HG02970 (cell line): ENCODE measurements around the gene SAPCD2.
"Not testable (repeated sequence)": the region's sequence is repeated elsewhere in the genome, so short reads cannot be mapped to it uniquely, and the experiment has no call there.

Experiments used
- ATAC-seq: cut with Tn5 transposase; IDR thresholded peaks from one replicate; pipeline ENCODE4 v1.9.1; 2021; ENCODE audit warnings: mild to moderate bottlenecking, moderate library complexity, moderate number of reproducible peaks; ENCODE audit not compliant: unreplicated experiment, low FRiP score

The SAPCD2 gene

GRCh38 chr9:137034039-137034708 is 36.2 kb downstream of the SAPCD2 start:
- ATAC-seq = no peak

GRCh38 chr9:137033481-137033880 is 36.9 kb downstream of the SAPCD2 start:
- not testable (repeated sequence) for ATAC-seq

- ATAC-seq = no peak
Observed at GRCh38 chr9:137032858-137033257, 37.5 kb downstream of the SAPCD2 start.

- ATAC-seq = no peak
Observed at GRCh38 chr9:137031904-137032640, 38.3 kb downstream of the SAPCD2 start, which contains the start of gene FUT7. Gene FUT7 (minus strand): TSS chr9:137032088. CDS start chr9:137031991, 97 bp downstream.

GRCh38 chr9:137030538-137031527 is 39.5 kb downstream of the SAPCD2 start:
- no peak for ATAC-seq

- ATAC-seq = no peak
Observed at GRCh38 chr9:137030006-137030405, 40.4 kb downstream of the SAPCD2 start.

- no peak for ATAC-seq
Observed at GRCh38 chr9:137029058-137029936, 41.1 kb downstream of the SAPCD2 start.

GRCh38 chr9:137028263-137029057 is 41.9 kb downstream of the SAPCD2 start:
- ATAC-seq = no peak

- ATAC-seq = no peak
Observed at GRCh38 chr9:137027369-137028262, 42.7 kb downstream of the SAPCD2 start, which contains the start of gene ABCA2. Gene ABCA2 (minus strand): TSS chr9:137028237. CDS start chr9:137028140, 97 bp downstream.

GRCh38 chr9:137026828-137027227 is 43.5 kb downstream of the SAPCD2 start:
- no peak for ATAC-seq

- no peak for ATAC-seq
Observed at GRCh38 chr9:137026384-137026783, 44.0 kb downstream of the SAPCD2 start.

- ATAC-seq = no peak
Observed at GRCh38 chr9:137025517-137025966, 44.8 kb downstream of the SAPCD2 start.

- no peak for ATAC-seq
Observed at GRCh38 chr9:137023583-137023991, 46.8 kb downstream of the SAPCD2 start.

GRCh38 chr9:137023157-137023556 is 47.2 kb downstream of the SAPCD2 start:
- ATAC-seq = no peak

- no peak for ATAC-seq
Observed at GRCh38 chr9:137022662-137023008, 47.7 kb downstream of the SAPCD2 start.

- no peak for ATAC-seq
Observed at GRCh38 chr9:137021979-137022661, 48.2 kb downstream of the SAPCD2 start.

GRCh38 chr9:137021568-137021978 is 48.8 kb downstream of the SAPCD2 start:
- ATAC-seq = no peak
